ENCODE results near the gene DNAH2.

Gene DNAH2

GRCh38 chr17:7755095-7755890 lies 37.7 kb downstream of the DNAH2 start:
- TF ChIP-seq POLR2A (IDR thresholded peaks at IDR 0.05; ENCODE audit: low read depth, low read length), result no peak
- FAIRE-seq (no peak), DNase-seq (ENCODE audit: insufficient read length, low spot score) (peak; percentile 21)

GRCh38 chr17:7756968-7757367 lies 39.4 kb downstream of the DNAH2 start:
- FAIRE-seq, result no peak
- no peak for DNase-seq (ENCODE audit: insufficient read length, low spot score)
- no peak for TF ChIP-seq POLR2A (IDR thresholded peaks at IDR 0.05; ENCODE audit: low read depth, low read length)

- FAIRE-seq (no peak), DNase-seq (ENCODE audit: insufficient read length, low spot score) (no peak)
- TF ChIP-seq POLR2A (IDR thresholded peaks at IDR 0.05; ENCODE audit: low read depth, low read length), result no peak
Measured at GRCh38 chr17:7763919-7764318, 46.4 kb downstream of the DNAH2 start.

- no peak for DNase-seq (ENCODE audit: insufficient read length, low spot score)
- FAIRE-seq, result no peak
- no peak for TF ChIP-seq POLR2A (IDR thresholded peaks at IDR 0.05; ENCODE audit: low read depth, low read length)
Measured at GRCh38 chr17:7767004-7767403, 49.5 kb downstream of the DNAH2 start.

GRCh38 chr17:7767405-7768021 lies 50.0 kb downstream of the DNAH2 start:
- FAIRE-seq, result no peak
- no peak for TF ChIP-seq POLR2A (IDR thresholded peaks at IDR 0.05; ENCODE audit: low read depth, low read length)
- no peak for DNase-seq (ENCODE audit: insufficient read length, low spot score)

GRCh38 chr17:7769854-7770253 lies 52.3 kb downstream of the DNAH2 start:
- DNase-seq (ENCODE audit: insufficient read length, low spot score) (no peak), FAIRE-seq (no peak)
- no peak for TF ChIP-seq POLR2A (IDR thresholded peaks at IDR 0.05; ENCODE audit: low read depth, low read length)

- no peak for TF ChIP-seq POLR2A (IDR thresholded peaks at IDR 0.05; ENCODE audit: low read depth, low read length)
- peak; percentile 6 for FAIRE-seq
- DNase-seq (ENCODE audit: insufficient read length, low spot score), result no peak
Measured at GRCh38 chr17:7774055-7774521, 56.5 kb downstream of the DNAH2 start.

- no peak for TF ChIP-seq POLR2A (IDR thresholded peaks at IDR 0.05; ENCODE audit: low read depth, low read length)
- FAIRE-seq (no peak), DNase-seq (ENCODE audit: insufficient read length, low spot score) (no peak)
Measured at GRCh38 chr17:7775051-7775450, 57.5 kb downstream of the DNAH2 start.

GRCh38 chr17:7777017-7777416 lies 59.5 kb downstream of the DNAH2 start:
- no peak for TF ChIP-seq POLR2A (IDR thresholded peaks at IDR 0.05; ENCODE audit: low read depth, low read length)
- DNase-seq (ENCODE audit: insufficient read length, low spot score) (no peak), FAIRE-seq (no peak)

GRCh38 chr17:7780736-7781135 lies 63.2 kb downstream of the DNAH2 start:
- FAIRE-seq (no peak), DNase-seq (ENCODE audit: insufficient read length, low spot score) (no peak)
- TF ChIP-seq POLR2A (IDR thresholded peaks at IDR 0.05; ENCODE audit: low read depth, low read length), result no peak

- TF ChIP-seq POLR2A (IDR thresholded peaks at IDR 0.05; ENCODE audit: low read depth, low read length), result no peak
- FAIRE-seq, result no peak
- DNase-seq (ENCODE audit: insufficient read length, low spot score), result no peak
Measured at GRCh38 chr17:7781429-7781828, 63.9 kb downstream of the DNAH2 start.

- DNase-seq (ENCODE audit: insufficient read length, low spot score) (no peak), FAIRE-seq (no peak)
- no peak for TF ChIP-seq POLR2A (IDR thresholded peaks at IDR 0.05; ENCODE audit: low read depth, low read length)
Measured at GRCh38 chr17:7782240-7782639, 64.7 kb downstream of the DNAH2 start.

- DNase-seq (ENCODE audit: insufficient read length, low spot score) (no peak), FAIRE-seq (no peak)
- no peak for TF ChIP-seq POLR2A (IDR thresholded peaks at IDR 0.05; ENCODE audit: low read depth, low read length)
Measured at GRCh38 chr17:7786866-7787265, 69.3 kb downstream of the DNAH2 start.

GRCh38 chr17:7789131-7789530 lies 71.6 kb downstream of the DNAH2 start:
- TF ChIP-seq POLR2A (IDR thresholded peaks at IDR 0.05; ENCODE audit: low read depth, low read length), result no peak
- DNase-seq (ENCODE audit: insufficient read length, low spot score), result no peak
- FAIRE-seq, result no peak

- DNase-seq (ENCODE audit: insufficient read length, low spot score), result no peak
- no peak for TF ChIP-seq POLR2A (IDR thresholded peaks at IDR 0.05; ENCODE audit: low read depth, low read length)
- no peak for FAIRE-seq
Measured at GRCh38 chr17:7790150-7790549, 72.6 kb downstream of the DNAH2 start.

All from H54 (cell line).